NCI-H1048 (cell line): ENCODE results near the gene LRRC8C.
A peak's percentile ranks its signal among the peaks of the same experiment; 100 is the strongest.

Experiments used
- DNase-seq: peaks from one replicate; lab custom pipeline; 2025; lab: John Stamatoyannopoulos, UW

The LRRC8C gene

GRCh38 chr1:89733748-89734147 is 100.8 kb downstream of the LRRC8C start:
- DNase-seq: no peak

GRCh38 chr1:89734442-89734841 is 101.5 kb downstream of the LRRC8C start:
- no peak for DNase-seq

GRCh38 chr1:89735479-89735878 is 102.6 kb downstream of the LRRC8C start:
- no peak for DNase-seq

- DNase-seq: no peak
Measured at GRCh38 chr1:89736937-89737733, 104.2 kb downstream of the LRRC8C start.

GRCh38 chr1:89737985-89738510 is 105.1 kb downstream of the LRRC8C start:
- no peak for DNase-seq

- DNase-seq: no peak
Measured at GRCh38 chr1:89739013-89739843, 106.3 kb downstream of the LRRC8C start.

- DNase-seq: no peak
Measured at GRCh38 chr1:89739844-89740216, 106.9 kb downstream of the LRRC8C start.

GRCh38 chr1:89743788-89744187 is 110.9 kb downstream of the LRRC8C start:
- DNase-seq: no peak

- no peak for DNase-seq
Measured at GRCh38 chr1:89746424-89747149, 113.7 kb downstream of the LRRC8C start.

- no peak for DNase-seq
Measured at GRCh38 chr1:89753761-89754160, 120.8 kb downstream of the LRRC8C start.

GRCh38 chr1:89754518-89754917 is 121.6 kb downstream of the LRRC8C start:
- DNase-seq: no peak

GRCh38 chr1:89755591-89755990 is 122.7 kb downstream of the LRRC8C start:
- DNase-seq: no peak

GRCh38 chr1:89757532-89757931 is 124.6 kb downstream of the LRRC8C start:
- DNase-seq: no peak

- no peak for DNase-seq
Measured at GRCh38 chr1:89758156-89758555, 125.2 kb downstream of the LRRC8C start.

GRCh38 chr1:89759036-89759435 is 126.1 kb downstream of the LRRC8C start:
- DNase-seq: no peak

GRCh38 chr1:89760496-89760895 is 127.6 kb downstream of the LRRC8C start:
- DNase-seq: no peak

GRCh38 chr1:89761338-89761737 is 128.4 kb downstream of the LRRC8C start:
- DNase-seq: no peak

- DNase-seq: no peak
Measured at GRCh38 chr1:89761901-89762300, 129.0 kb downstream of the LRRC8C start.

- DNase-seq: no peak
Measured at GRCh38 chr1:89762386-89762778, 129.5 kb downstream of the LRRC8C start.

GRCh38 chr1:89762779-89763648 is 130.1 kb downstream of the LRRC8C start:
- peak; percentile 40 for DNase-seq

GRCh38 chr1:89763649-89763986 is 130.7 kb downstream of the LRRC8C start:
- no peak for DNase-seq

GRCh38 chr1:89765774-89766173 is 132.9 kb downstream of the LRRC8C start:
- DNase-seq: no peak
